HepG2 (cell line): ENCODE measurements around the gene CCL23.

ENCODE experiments used
- E2F1 ChIP-seq: sonication (generic); formaldehyde crosslinking; IDR thresholded peaks from 2 replicates; pipeline ENCODE4 v1.5.0; 2020; ENCODE audit warnings: missing genetic modification reagents
- ZNF781 ChIP-seq: sonication (generic); formaldehyde crosslinking; IDR thresholded peaks from 2 replicates; pipeline ENCODE4 v1.5.1; 2020; ENCODE audit warnings: borderline replicate concordance, mild to moderate bottlenecking, missing genetic modification reagents; ENCODE audit errors: not compliant biosample characterization

- no peak for TF ChIP-seq ZNF781 (CRISPR knock-in tag)
- TF ChIP-seq E2F1 (CRISPR knock-in tag): no peak
Measured at GRCh38 chr17:36034127-36034526, 16.4 kb upstream of the CCL23 start.
